Measurements from ENCODE around the gene C15orf39.
A peak's percentile ranks its signal among the peaks of the same experiment; 100 is the strongest.

The C15orf39 gene

GRCh38 chr15:75207618-75208500, 6.2 kb downstream of the C15orf39 start (continued):
- no peak for TF ChIP-seq ZSCAN18 (tag by site-specific recombination; IDR thresholded peaks at IDR 0.05)
- TF ChIP-seq ZNF433 (tag by site-specific recombination; IDR thresholded peaks at IDR 0.05; ENCODE audit: low read depth) = no peak
- TF ChIP-seq EGR2 (tag by site-specific recombination; IDR thresholded peaks at IDR 0.05; ENCODE audit: low read depth) = peak; percentile 63
- TF ChIP-seq AEBP2 (tag by site-specific recombination; IDR thresholded peaks at IDR 0.05; ENCODE audit: borderline replicate concordance) = no peak
- no peak for TF ChIP-seq ZNF473 (tag by site-specific recombination; IDR thresholded peaks at IDR 0.05)
- TF ChIP-seq, protein P1, sequence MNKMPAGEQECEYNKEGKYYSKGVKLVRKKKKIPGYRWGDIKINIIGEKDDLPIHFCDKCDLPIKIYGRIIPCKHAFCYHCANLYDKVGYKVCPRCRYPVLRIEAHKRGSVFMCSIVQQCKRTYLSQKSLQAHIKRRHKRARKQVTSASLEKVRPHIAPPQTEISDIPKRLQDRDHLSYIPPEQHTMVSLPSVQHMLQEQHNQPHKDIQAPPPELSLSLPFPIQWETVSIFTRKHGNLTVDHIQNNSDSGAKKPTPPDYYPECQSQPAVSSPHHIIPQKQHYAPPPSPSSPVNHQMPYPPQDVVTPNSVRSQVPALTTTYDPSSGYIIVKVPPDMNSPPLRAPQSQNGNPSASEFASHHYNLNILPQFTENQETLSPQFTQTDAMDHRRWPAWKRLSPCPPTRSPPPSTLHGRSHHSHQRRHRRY (tag by site-specific recombination; IDR thresholded peaks at IDR 0.05) = no peak
- TF ChIP-seq ZBTB10 (tag by site-specific recombination; IDR thresholded peaks at IDR 0.05) = no peak
- no peak for TF ChIP-seq ZNF148 (tag by site-specific recombination; IDR thresholded peaks at IDR 0.05; ENCODE audit: borderline replicate concordance)
- TF ChIP-seq, protein P2, sequence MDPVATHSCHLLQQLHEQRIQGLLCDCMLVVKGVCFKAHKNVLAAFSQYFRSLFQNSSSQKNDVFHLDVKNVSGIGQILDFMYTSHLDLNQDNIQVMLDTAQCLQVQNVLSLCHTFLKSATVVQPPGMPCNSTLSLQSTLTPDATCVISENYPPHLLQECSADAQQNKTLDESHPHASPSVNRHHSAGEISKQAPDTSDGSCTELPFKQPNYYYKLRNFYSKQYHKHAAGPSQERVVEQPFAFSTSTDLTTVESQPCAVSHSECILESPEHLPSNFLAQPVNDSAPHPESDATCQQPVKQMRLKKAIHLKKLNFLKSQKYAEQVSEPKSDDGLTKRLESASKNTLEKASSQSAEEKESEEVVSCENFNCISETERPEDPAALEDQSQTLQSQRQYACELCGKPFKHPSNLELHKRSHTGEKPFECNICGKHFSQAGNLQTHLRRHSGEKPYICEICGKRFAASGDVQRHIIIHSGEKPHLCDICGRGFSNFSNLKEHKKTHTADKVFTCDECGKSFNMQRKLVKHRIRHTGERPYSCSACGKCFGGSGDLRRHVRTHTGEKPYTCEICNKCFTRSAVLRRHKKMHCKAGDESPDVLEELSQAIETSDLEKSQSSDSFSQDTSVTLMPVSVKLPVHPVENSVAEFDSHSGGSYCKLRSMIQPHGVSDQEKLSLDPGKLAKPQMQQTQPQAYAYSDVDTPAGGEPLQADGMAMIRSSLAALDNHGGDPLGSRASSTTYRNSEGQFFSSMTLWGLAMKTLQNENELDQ (tag by site-specific recombination; IDR thresholded peaks at IDR 0.05; ENCODE audit: low read depth) = no peak
- TF ChIP-seq ZNF302 (tag by site-specific recombination; IDR thresholded peaks at IDR 0.05; ENCODE audit: low read depth) = no peak
- no peak for TF ChIP-seq ZFP41 (tag by site-specific recombination; IDR thresholded peaks at IDR 0.05; ENCODE audit: borderline replicate concordance)
- TF ChIP-seq ZBTB26 (tag by site-specific recombination; optimal IDR thresholded peaks at IDR 0.05) = no peak
- no peak for TF ChIP-seq ZNF121 (tag by site-specific recombination; IDR thresholded peaks at IDR 0.05)
- TF ChIP-seq ZIC2 (tag by site-specific recombination; IDR thresholded peaks at IDR 0.05) = peak; percentile 75
- 0 out of 2 replicates have a peak, but pooled peaks have one; percentile 52 for TF ChIP-seq ZSCAN4 (tag by site-specific recombination; IDR thresholded peaks at IDR 0.05)
- TF ChIP-seq KLF17 (tag by site-specific recombination; IDR thresholded peaks at IDR 0.05) = no peak
- TF ChIP-seq, protein P3, sequence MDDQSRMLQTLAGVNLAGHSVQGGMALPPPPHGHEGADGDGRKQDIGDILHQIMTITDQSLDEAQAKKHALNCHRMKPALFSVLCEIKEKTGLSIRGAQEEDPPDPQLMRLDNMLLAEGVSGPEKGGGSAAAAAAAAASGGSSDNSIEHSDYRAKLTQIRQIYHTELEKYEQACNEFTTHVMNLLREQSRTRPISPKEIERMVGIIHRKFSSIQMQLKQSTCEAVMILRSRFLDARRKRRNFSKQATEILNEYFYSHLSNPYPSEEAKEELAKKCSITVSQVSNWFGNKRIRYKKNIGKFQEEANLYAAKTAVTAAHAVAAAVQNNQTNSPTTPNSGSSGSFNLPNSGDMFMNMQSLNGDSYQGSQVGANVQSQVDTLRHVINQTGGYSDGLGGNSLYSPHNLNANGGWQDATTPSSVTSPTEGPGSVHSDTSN (CRISPR knock-in tag; IDR thresholded peaks at IDR 0.05) = no peak
- peak; percentile 99 for TF ChIP-seq GLIS1 (tag by site-specific recombination; IDR thresholded peaks at IDR 0.05)
- TF ChIP-seq ZNF768 (tag by site-specific recombination; IDR thresholded peaks at IDR 0.05) = no peak
- no peak for TF ChIP-seq ZNF174 (tag by site-specific recombination; IDR thresholded peaks at IDR 0.05)

Measured in HEK293 (cell line).